H1 (cell line): ENCODE results near the gene AKAP7. TPM values are rescaled to one million over a fixed set of nuclear protein-coding genes. Genes with fewer than 3 reads are reported as not detected.

Experiments
- CTCF ChIA-PET: fragments of 300-600 bp; sonication (Branson Sonifier 250); formaldehyde crosslinking; loops from one replicate; lab custom pipeline; 2021; ENCODE audit not compliant: partially characterized antibody; lab: Charles Lee
- POLR2A ChIA-PET: fragments of 300-600 bp; sonication (Branson Sonifier 250); formaldehyde crosslinking; loops from one replicate; lab custom pipeline; 2021; ENCODE audit warnings: inconsistent platforms; ENCODE audit not compliant: partially characterized antibody; lab: Charles Lee
- DNase-seq, 2 experiments: peaks; one replicate each; pipeline versions ENCODE4 v3.0.0 to v3.0.0-alpha.2; 2010 to 2022; ENCODE audit warnings: low spot score in 2 of 2, low read depth in 1 of 2, mixed read lengths in 1 of 2
- FAIRE-seq: peaks from 2 replicates; lab custom pipeline; 2011; peaks lifted over from hg19 to GRCh38; lab: Jason Lieb, UNC
- H2AFZ ChIP-seq: 2 replicates; pipeline ENCODE4 v1.8.1; 2012; ENCODE audit warnings: low read length, inconsistent platforms
- H2AK5ac ChIP-seq: 2 replicates; pipeline ENCODE4 v1.6.1; 2013; ENCODE audit warnings: low read depth, low read length
- H2BK120ac ChIP-seq: replicated peaks from 2 replicates; pipeline ENCODE3; 2013; ENCODE audit warnings: low read depth, low read length, inconsistent platforms
- H2BK12ac ChIP-seq: 2 replicates; pipeline ENCODE4 v1.6.1; 2013; ENCODE audit warnings: low read depth, low read length
- H2BK15ac ChIP-seq: 2 replicates; pipeline ENCODE4 v1.6.1; 2013; ENCODE audit warnings: low read length
- H2BK20ac ChIP-seq: 2 replicates; pipeline ENCODE4 v1.6.1; 2013; ENCODE audit warnings: low read length
- H2BK5ac ChIP-seq: 2 replicates; pipeline ENCODE4 v1.6.1; 2013; ENCODE audit warnings: low read depth, low read length
- H3K14ac ChIP-seq: 2 replicates; pipeline ENCODE4 v1.6.1; 2013; ENCODE audit warnings: inconsistent platforms; ENCODE audit not compliant: insufficient read length
- H3K18ac ChIP-seq: 2 replicates; pipeline ENCODE4 v1.6.1; 2013; ENCODE audit warnings: low read length; ENCODE audit errors: extremely low read depth
- H3K23ac ChIP-seq: 2 replicates; pipeline ENCODE4 v1.6.1; 2013; ENCODE audit warnings: inconsistent platforms; ENCODE audit not compliant: insufficient read length
- H3K23me2 ChIP-seq: 2 replicates; pipeline ENCODE4 v1.6.1; 2013; ENCODE audit warnings: low read depth, low read length
- H3K27ac ChIP-seq: 2 replicates; pipeline ENCODE4 v1.6.1; 2011; ENCODE audit warnings: low read depth, low read length, inconsistent platforms
- H3K27me3 ChIP-seq, 4 experiments: replicated peaks in 1 of 4; 1 replicate in 1 of 4; 2 replicates in 3 of 4; pipeline versions ENCODE4 v1.6.1 to v1.8.1; 2011 to 2013; ENCODE audit warnings: low read length in 3 of 4, mild to moderate bottlenecking in 3 of 4, inconsistent platforms in 2 of 4, mixed read lengths in 2 of 4, moderate library complexity in 1 of 4; ENCODE audit not compliant: control insufficient read depth in 3 of 4, insufficient read depth in 3 of 4; ENCODE audit errors: extremely low read depth in 1 of 4
- H3K36me3 ChIP-seq, 4 experiments: 2 replicates each; pipeline versions ENCODE4 v1.6.1 to v1.8.1; 2011 to 2013; ENCODE audit warnings: mild to moderate bottlenecking in 4 of 4, low read length in 3 of 4, moderate library complexity in 2 of 4, control low read depth in 1 of 4, inconsistent platforms in 1 of 4; ENCODE audit not compliant: insufficient read depth in 4 of 4, control insufficient read depth in 2 of 4
- H3K4ac ChIP-seq: replicated peaks from 2 replicates; pipeline ENCODE3; 2013; ENCODE audit warnings: low read length, low read depth, mixed read lengths, inconsistent platforms; ENCODE audit not compliant: insufficient read length
- H3K4me1 ChIP-seq, 4 experiments: replicated peaks in 1 of 4; 1 replicate in 1 of 4; 2 replicates in 3 of 4; pipeline versions ENCODE4 v1.6.1 to v1.8.1; 2011 to 2013; ENCODE audit warnings: low read length in 3 of 4, inconsistent platforms in 2 of 4, mixed read lengths in 1 of 4; ENCODE audit not compliant: insufficient read depth in 4 of 4, control insufficient read depth in 3 of 4
- H3K4me2 ChIP-seq, 2 experiments: 2 replicates each; pipeline versions ENCODE4 v1.6.1 to v1.8.1; 2011 to 2013; ENCODE audit warnings: low read depth in 2 of 2, low read length in 2 of 2, control low read depth in 1 of 2, inconsistent platforms in 1 of 2, mild to moderate bottlenecking in 1 of 2; ENCODE audit not compliant: insufficient read depth in 1 of 2
- H3K4me3 ChIP-seq, 4 experiments: fragments of 200-600, 300-600 bp in 1 of 4; sonication (generic), shearing (Covaris generic), sonication (Bioruptor Twin) in 1 of 4; 2 replicates each; pipeline versions ENCODE4 v1.5.1 to v1.8.1; 2011 to 2016; ENCODE audit warnings: low read length in 4 of 4, low read depth in 3 of 4, control low read depth in 2 of 4, inconsistent platforms in 2 of 4, mild to moderate bottlenecking in 2 of 4, mixed read lengths in 1 of 4, moderate library complexity in 1 of 4; ENCODE audit not compliant: insufficient read depth in 2 of 4; ENCODE audit errors: extremely low read depth in 1 of 4
- H3K56ac ChIP-seq: replicated peaks from 2 replicates; pipeline ENCODE3; 2013; ENCODE audit warnings: low read depth, mild to moderate bottlenecking, mixed read lengths, low read length, inconsistent platforms; ENCODE audit not compliant: insufficient read length
- H3K79me1 ChIP-seq: 2 replicates; pipeline ENCODE4 v1.6.1; 2013; ENCODE audit warnings: low read depth, low read length, control low read depth
- H3K79me2 ChIP-seq, 2 experiments: 2 replicates each; pipeline versions ENCODE4 v1.6.1 to v1.8.1; 2012 to 2013; ENCODE audit warnings: low read length in 2 of 2, mild to moderate bottlenecking in 2 of 2, inconsistent platforms in 1 of 2; ENCODE audit not compliant: insufficient read depth in 2 of 2, control insufficient read depth in 1 of 2
- H3K9ac ChIP-seq, 4 experiments: replicated peaks in 1 of 4; 1 replicate in 1 of 4; 2 replicates in 3 of 4; pipeline versions ENCODE4 v1.6.1 to v1.8.1; 2011 to 2013; ENCODE audit warnings: low read depth in 3 of 4, low read length in 3 of 4, control low read depth in 2 of 4, mild to moderate bottlenecking in 2 of 4, moderate library complexity in 2 of 4, inconsistent platforms in 1 of 4; ENCODE audit errors: extremely low read depth in 1 of 4
- H3K9me3 ChIP-seq, 2 experiments: 2 replicates each; pipeline versions ENCODE4 v1.6.1 to v1.8.1; 2012 to 2013; ENCODE audit warnings: mild to moderate bottlenecking in 2 of 2, moderate library complexity in 2 of 2, control low read depth in 1 of 2, inconsistent platforms in 1 of 2, low read depth in 1 of 2, low read length in 1 of 2, mixed read lengths in 1 of 2; ENCODE audit not compliant: insufficient read depth in 2 of 2
- H4K20me1 ChIP-seq, 2 experiments: replicated peaks in 1 of 2; 2 replicates each; pipeline versions ENCODE3 to v1.8.1; 2011 to 2013; ENCODE audit warnings: inconsistent platforms in 2 of 2, low read length in 2 of 2, mild to moderate bottlenecking in 1 of 2; ENCODE audit not compliant: insufficient read depth in 2 of 2, control insufficient read depth in 1 of 2
- H4K5ac ChIP-seq: 2 replicates; pipeline ENCODE4 v1.6.1; 2013; ENCODE audit warnings: low read length, low read depth, mixed read lengths, inconsistent platforms; ENCODE audit not compliant: insufficient read length
- H4K8ac ChIP-seq: 2 replicates; pipeline ENCODE4 v1.8.0; 2013; ENCODE audit warnings: mild to moderate bottlenecking, moderate library complexity, low read length, inconsistent platforms; ENCODE audit not compliant: insufficient read depth; ENCODE audit errors: extremely low read depth
- H4K91ac ChIP-seq: replicated peaks from 2 replicates; pipeline ENCODE3; 2013; ENCODE audit warnings: low read length, mixed read lengths, inconsistent platforms; ENCODE audit not compliant: insufficient read length
- CEBPB ChIP-seq: IDR thresholded peaks from 2 replicates; pipeline ENCODE4 v1.6.1; 2012; ENCODE audit warnings: low read depth, low read length
- CHD1 ChIP-seq: IDR thresholded peaks from 2 replicates; pipeline ENCODE4 v1.6.1; 2012; ENCODE audit warnings: low read depth, low read length, improper control_type of control experiment
- E2F6 ChIP-seq: IDR thresholded peaks from 2 replicates; pipeline ENCODE4 v1.6.1; 2012; ENCODE audit warnings: inconsistent platforms
- EP300 ChIP-seq, 2 experiments: IDR thresholded peaks; 1 replicate in 1 of 2; 2 replicates in 1 of 2; pipeline ENCODE4 v1.6.1; 2011 to 2012; ENCODE audit warnings: low read depth in 2 of 2, low read length in 2 of 2, mild to moderate bottlenecking in 2 of 2, borderline replicate concordance in 1 of 2, inconsistent platforms in 1 of 2, moderate library complexity in 1 of 2
- KDM1A ChIP-seq: fragments of 200-600, 300-600 bp; sonication (generic); IDR thresholded peaks from 2 replicates; pipeline ENCODE4 v1.7.1; 2016; ENCODE audit warnings: mild to moderate bottlenecking, low read length, borderline replicate concordance
- KDM4A ChIP-seq: IDR thresholded peaks from one replicate; pipeline ENCODE4 v1.7.1; 2012; ENCODE audit warnings: low read depth, mild to moderate bottlenecking, moderate library complexity, low read length, inconsistent platforms; ENCODE audit not compliant: severe bottlenecking
- POLR2A ChIP-seq, 2 experiments: IDR thresholded peaks; 1 replicate in 1 of 2; 2 replicates in 1 of 2; pipeline ENCODE4 v1.6.1; 2011; ENCODE audit warnings: low read depth in 2 of 2, low read length in 2 of 2, mild to moderate bottlenecking in 2 of 2; ENCODE audit errors: control extremely low read depth in 1 of 2
- RBBP5 ChIP-seq: IDR thresholded peaks from 2 replicates; pipeline ENCODE4 v1.7.1; 2012; ENCODE audit warnings: low read depth, mild to moderate bottlenecking, inconsistent platforms, low read length, moderate library complexity, borderline replicate concordance
- SP4 ChIP-seq: IDR thresholded peaks from 2 replicates; pipeline ENCODE4 v1.6.1; 2012; ENCODE audit warnings: low read length, inconsistent platforms
- TCF12 ChIP-seq: IDR thresholded peaks from 2 replicates; pipeline ENCODE4 v1.6.1; 2011; ENCODE audit warnings: low read depth, mild to moderate bottlenecking, low read length
- WGBS, 2 experiments: shearing (Covaris generic) in 1 of 2; methylation state at CpG; one replicate each; pipeline versions ENCODE4 v1.1.6 to v1.1.7; 2013 to 2015; ENCODE audit warnings: low lambda C conversion rate in 2 of 2, mixed read lengths in 2 of 2, inconsistent platforms in 1 of 2, low coverage in 1 of 2, missing lambda C conversion rate in 1 of 2; ENCODE audit not compliant: insufficient replicate concordance in 2 of 2, insufficient coverage in 1 of 2, insufficient read length in 1 of 2; ENCODE audit errors: extremely low coverage in 1 of 2, missing lambda C conversion rate in 1 of 2; 5-methylcytosine and 5-hydroxymethylcytosine counted together
- polyA plus RNA-seq, 7 experiments: library from polyadenylated mRNA; depleted of rRNA in 3 of 7; stranded (reverse) in 5 of 7; unstranded in 2 of 7; fragments of >200 nt in 5 of 7; fragments of 200-250 nt in 2 of 7; gene quantifications; 1 replicate in 5 of 7; 2 replicates in 1 of 7; 4 replicates in 1 of 7; pipeline versions ENCODE4 v1.2.1 to v1.2.3, GENCODE V29; 2011 to 2013; ENCODE audit warnings: missing spikeins in 2 of 7, mixed read lengths in 2 of 7
- total RNA-seq: library from RNA; stranded (reverse); fragmentation: NEBNext Ultra II Directional; extraction: Animal tissue kit (Norgen Biotek cat#: 25700); gene quantifications from 2 replicates; pipeline ENCODE4 v1.2.1, GENCODE V29; 2021

AKAP7 gene
- total and polyA plus RNA-seq, 2 of the 8 experiments (the other 6 are each of a cell fraction or from before 2014, with no cell fraction given): 4.7 to 16.9 TPM

GRCh38 chr6:131172222-131172621, 37.0 kb downstream of the AKAP7 start:
- H3K18ac ChIP-seq: no peak overlapping the region
- no peaks in the 10 kb centered on the region for H3K9me3 ChIP-seq
- whole genome bisulfite sequencing, 2 experiments: 83% methylated on average over 1 of the region's 1 CpG; no CpG with 5 or more reads in 1 of the 2 experiments
- H3K9ac ChIP-seq: no peak overlapping the region
- H3K27ac ChIP-seq: no peak overlapping the region
- no peak overlapping the region for H3K56ac ChIP-seq
- no peak for TF ChIP-seq TCF12
- no peak for TF ChIP-seq CHD1
- TF ChIP-seq SP4: no peak
- no peak for TF ChIP-seq RBBP5
- TF ChIP-seq KDM1A: no peak
- no peak for TF ChIP-seq KDM4A
- TF ChIP-seq CEBPB: no peak
- no peak for TF ChIP-seq EP300 (IDR thresholded peaks at IDR 0.05; ENCODE audit: borderline replicate concordance in 1 of 2, low read depth in 2 of 2, low read length in 2 of 2)
- no peak for TF ChIP-seq POLR2A (IDR thresholded peaks at IDR 0.05; ENCODE audit: control extremely low read depth in 1 of 2, low read depth in 2 of 2, low read length in 2 of 2)
- TF ChIP-seq E2F6: no peak
- H4K5ac ChIP-seq: no peak overlapping the region
- no peaks in the 10 kb centered on the region for H3K27me3 ChIP-seq
- no peaks in the 10 kb centered on the region for H3K79me2 ChIP-seq
- no peak overlapping the region for H3K23ac ChIP-seq
- DNase-seq (no peak), FAIRE-seq (no peak)
- no peak overlapping the region for H3K14ac ChIP-seq
- H2BK12ac ChIP-seq: no peak overlapping the region
- no peak overlapping the region for H4K91ac ChIP-seq
- no peak overlapping the region for H3K4me3 ChIP-seq
- POLR2A ChIA-PET: interaction anchor here (1.9 kb wide), 1 partner anchor 10 kb away, joined by 5 read pairs; no protein-coding TSS in a partner anchor
- no peak overlapping the region for H3K4ac ChIP-seq
- H3K79me1 ChIP-seq: no peaks in the 10 kb centered on the region
- no peak overlapping the region for H2AFZ ChIP-seq
- H3K23me2 ChIP-seq: no peaks in the 10 kb centered on the region
- CTCF ChIA-PET: interaction anchor here (0.6 to 1.3 kb wide), 4 partner anchors 14 to 281 kb away, joined by 3 to 5 read pairs (median 3); no protein-coding TSS in a partner anchor
- no peak overlapping the region for H2BK120ac ChIP-seq
- H3K36me3 ChIP-seq: no peaks in the 10 kb centered on the region
- H3K4me1 ChIP-seq: no peaks in the 10 kb centered on the region
- H3K4me2 ChIP-seq: no peak overlapping the region
- H2BK15ac ChIP-seq: no peak overlapping the region
- no peak overlapping the region for H2BK20ac ChIP-seq
- H4K8ac ChIP-seq: no peak overlapping the region
- H2AK5ac ChIP-seq: no peak overlapping the region
- H2BK5ac ChIP-seq: no peak overlapping the region
- H4K20me1 ChIP-seq: no peaks in the 10 kb centered on the region
